Ectodermal cell (in vitro differentiated cells): ENCODE data around the gene SYT13.

Source experiments
- H3K27ac ChIP-seq: 2 replicates; pipeline ENCODE4 v1.7.0; 2013; ENCODE audit warnings: mild to moderate bottlenecking, low read depth, low read length; ENCODE audit not compliant: insufficient read depth, poor library complexity, severe bottlenecking
- H3K27me3 ChIP-seq: 2 replicates; pipeline ENCODE4 v1.7.0; 2013; ENCODE audit warnings: mild to moderate bottlenecking, low read length; ENCODE audit not compliant: insufficient read depth, control insufficient read depth, poor library complexity, severe bottlenecking
- H3K36me3 ChIP-seq: one replicate; pipeline ENCODE4 v1.7.0; 2013; ENCODE audit warnings: low read length; ENCODE audit not compliant: control insufficient read depth, insufficient read depth
- H3K4me1 ChIP-seq: one replicate; pipeline ENCODE4 v1.7.0; 2013; ENCODE audit warnings: low read length; ENCODE audit not compliant: control insufficient read depth, insufficient read depth
- H3K4me3 ChIP-seq: 2 replicates; pipeline ENCODE4 v1.7.0; 2013; ENCODE audit warnings: low read depth, low read length, control low read depth; ENCODE audit not compliant: insufficient read depth
- H3K9me3 ChIP-seq: 2 replicates; pipeline ENCODE4 v1.7.0; 2013; ENCODE audit warnings: mild to moderate bottlenecking, low read length, moderate library complexity; ENCODE audit not compliant: control insufficient read depth
- WGBS, 2 experiments: methylation state at CpG; one replicate each; pipeline ENCODE4 v1.1.7; 2013; ENCODE audit warnings: missing lambda C conversion rate in 2 of 2; 5-methylcytosine and 5-hydroxymethylcytosine counted together

SYT13 gene

GRCh38 chr11:45323601-45324249, 37.6 kb upstream of the SYT13 start:
- Histone ChIP-seq H3K4me3 (no peak overlapping the region), H3K4me1 (no peaks in the 10 kb centered on the region), H3K36me3 (no peaks in the 10 kb centered on the region), H3K27ac (no peak overlapping the region), H3K9me3 (peaks cover 4% of the 10 kb centered on the region), H3K27me3 (no peaks in the 10 kb centered on the region)
- WGBS, 2 experiments, result 91 to 92% methylated on average over 8 of the region's 8 CpGs

- no peaks in the 10 kb centered on the region for H3K36me3 ChIP-seq
- 75 to 76% methylated on average over 7 of the region's 7 CpGs for WGBS, 2 experiments
- no peak overlapping the region for H3K4me3 ChIP-seq
Measured at GRCh38 chr11:45322891-45323600, 36.9 kb upstream of the SYT13 start.

GRCh38 chr11:45322111-45322705, 36.1 kb upstream of the SYT13 start:
- WGBS, 2 experiments, result 65 to 69% methylated on average over 8 of the region's 8 CpGs
- H3K36me3 ChIP-seq, result no peaks in the 10 kb centered on the region
- H3K4me3 ChIP-seq, result no peak overlapping the region
- H3K27me3 ChIP-seq, result no peaks in the 10 kb centered on the region
- H3K9me3 ChIP-seq, result peaks cover 4% of the 10 kb centered on the region
- no peak overlapping the region for H3K27ac ChIP-seq
- no peaks in the 10 kb centered on the region for H3K4me1 ChIP-seq

More at GRCh38 chr11:45322891-45323600, 36.9 kb upstream of the SYT13 start:
- Histone ChIP-seq H3K27me3 (no peaks in the 10 kb centered on the region), H3K4me1 (no peaks in the 10 kb centered on the region), H3K27ac (no peak overlapping the region), H3K9me3 (peaks cover 4% of the 10 kb centered on the region)

GRCh38 chr11:45321669-45322068, 35.5 kb upstream of the SYT13 start:
- no peak overlapping the region for H3K4me3 ChIP-seq
- H3K27me3 ChIP-seq, result no peaks in the 10 kb centered on the region
- WGBS, 2 experiments, result 89 to 92% methylated on average over 7 of the region's 7 CpGs
- H3K36me3 ChIP-seq, result no peaks in the 10 kb centered on the region
- H3K27ac ChIP-seq, result no peak overlapping the region
- no peaks in the 10 kb centered on the region for H3K4me1 ChIP-seq
- peaks cover 2% of the 10 kb centered on the region for H3K9me3 ChIP-seq

GRCh38 chr11:45321031-45321595, 35.0 kb upstream of the SYT13 start:
- no peaks in the 10 kb centered on the region for H3K27me3 ChIP-seq
- WGBS, 2 experiments, result 77 to 78% methylated on average over 7 of the region's 7 CpGs

GRCh38 chr11:45320371-45320770, 34.2 kb upstream of the SYT13 start:
- Histone ChIP-seq H3K4me3 (no peak overlapping the region), H3K9me3 (no peaks in the 10 kb centered on the region), H3K36me3 (no peaks in the 10 kb centered on the region), H3K27ac (no peak overlapping the region), H3K27me3 (no peaks in the 10 kb centered on the region), H3K4me1 (no peaks in the 10 kb centered on the region)
- WGBS, 2 experiments, result 94 to 95% methylated on average over 4 of the region's 4 CpGs

More at GRCh38 chr11:45321031-45321595, 35.0 kb upstream of the SYT13 start:
- no peak overlapping the region for H3K4me3 ChIP-seq
- no peak overlapping the region for H3K27ac ChIP-seq
- no peaks in the 10 kb centered on the region for H3K9me3 ChIP-seq
- H3K4me1 ChIP-seq, result no peaks in the 10 kb centered on the region
- no peaks in the 10 kb centered on the region for H3K36me3 ChIP-seq

GRCh38 chr11:45319077-45319476, 32.9 kb upstream of the SYT13 start:
- H3K4me3 ChIP-seq, result no peak overlapping the region
- 80 to 94% methylated on average over 1 of the region's 1 CpG for WGBS, 2 experiments
- H3K27ac ChIP-seq, result no peak overlapping the region
- no peaks in the 10 kb centered on the region for H3K27me3 ChIP-seq
- H3K4me1 ChIP-seq, result no peaks in the 10 kb centered on the region
- no peaks in the 10 kb centered on the region for H3K36me3 ChIP-seq
- H3K9me3 ChIP-seq, result no peaks in the 10 kb centered on the region

GRCh38 chr11:45318516-45318915, 32.4 kb upstream of the SYT13 start:
- Histone ChIP-seq H3K36me3 (no peaks in the 10 kb centered on the region), H3K4me3 (no peak overlapping the region), H3K27ac (no peak overlapping the region), H3K27me3 (no peaks in the 10 kb centered on the region), H3K9me3 (no peaks in the 10 kb centered on the region), H3K4me1 (no peaks in the 10 kb centered on the region)
- 88 to 95% methylated on average over 2 of the region's 2 CpGs for WGBS, 2 experiments

GRCh38 chr11:45316258-45316657, 30.1 kb upstream of the SYT13 start:
- H3K36me3 ChIP-seq, result no peaks in the 10 kb centered on the region
- no peak overlapping the region for H3K27ac ChIP-seq
- WGBS, 2 experiments, result 90 to 93% methylated on average over 9 of the region's 9 CpGs
- no peaks in the 10 kb centered on the region for H3K27me3 ChIP-seq
- no peaks in the 10 kb centered on the region for H3K4me1 ChIP-seq
- no peaks in the 10 kb centered on the region for H3K9me3 ChIP-seq
- H3K4me3 ChIP-seq, result no peak overlapping the region

- Histone ChIP-seq H3K36me3 (no peaks in the 10 kb centered on the region), H3K4me1 (no peaks in the 10 kb centered on the region), H3K27me3 (no peaks in the 10 kb centered on the region)
Measured at GRCh38 chr11:45314900-45315299, 28.8 kb upstream of the SYT13 start.

More at GRCh38 chr11:45314900-45315299, 28.8 kb upstream of the SYT13 start:
- Histone ChIP-seq H3K9me3 (no peaks in the 10 kb centered on the region), H3K27ac (no peak overlapping the region), H3K4me3 (no peak overlapping the region)
- 89 to 93% methylated on average over 1 to 2 of the region's 2 CpGs for whole genome bisulfite sequencing, 2 experiments
